GM20431 (cell line): Measurements from ENCODE around the gene C2CD2L.
"Not testable (repeated sequence)": the region's sequence is repeated elsewhere in the genome, so short reads cannot be mapped to it uniquely, and the experiment has no call there.

Experiments used
- in situ Hi-C: fragments of 300-500 bp; cut with MseI, MboI; formaldehyde crosslinking; loops from one replicate; pipeline ENCODE4 v1.15.0; 2020; ENCODE audit warnings: low sequenced_read_pairs; ENCODE audit not compliant: unreplicated experiment

Gene C2CD2L

DNA sequence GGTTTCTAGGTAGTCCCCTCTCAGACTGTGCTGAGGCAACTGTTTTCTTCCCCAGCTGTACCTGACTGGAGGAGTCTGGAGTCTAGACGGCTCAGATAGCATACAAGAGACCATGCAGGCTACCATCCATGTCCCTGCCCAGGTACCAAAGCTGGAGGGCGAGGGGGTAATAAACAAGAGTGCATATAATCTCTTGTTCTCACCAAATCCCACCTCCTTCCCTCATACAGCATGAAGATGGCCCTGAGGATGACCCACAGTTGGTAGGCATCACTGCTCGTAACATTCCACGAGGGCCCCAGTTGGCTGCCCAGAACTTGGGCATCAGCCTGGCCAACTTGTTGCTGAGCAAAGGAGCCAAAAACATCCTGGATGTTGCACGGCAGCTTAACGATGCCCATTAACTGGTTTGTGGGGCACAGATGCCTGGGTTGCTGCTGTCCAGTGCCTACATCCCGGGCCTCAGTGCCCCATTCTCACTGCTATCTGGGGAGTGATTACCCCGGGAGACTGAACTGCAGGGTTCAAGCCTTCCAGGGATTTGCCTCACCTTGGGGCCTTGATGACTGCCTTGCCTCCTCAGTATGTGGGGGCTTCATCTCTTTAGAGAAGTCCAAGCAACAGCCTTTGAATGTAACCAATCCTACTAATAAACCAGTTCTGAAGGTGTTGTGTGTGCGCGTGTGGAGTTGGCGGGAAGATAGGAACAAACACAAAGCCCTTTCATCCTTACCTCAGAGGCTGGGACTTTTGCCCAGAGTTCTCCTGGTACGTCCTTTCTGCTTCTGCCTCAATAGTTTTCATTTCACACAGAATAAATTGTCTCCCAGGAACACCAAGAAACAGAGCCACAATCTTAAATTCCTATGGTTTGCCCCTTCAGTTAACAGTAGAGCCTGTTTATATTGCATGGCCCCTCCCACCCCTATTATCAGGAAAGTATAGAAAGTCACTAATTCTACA lies 14.0 kb upstream of the C2CD2L start:
- in situ Hi-C loops = no loop called here

DNA sequence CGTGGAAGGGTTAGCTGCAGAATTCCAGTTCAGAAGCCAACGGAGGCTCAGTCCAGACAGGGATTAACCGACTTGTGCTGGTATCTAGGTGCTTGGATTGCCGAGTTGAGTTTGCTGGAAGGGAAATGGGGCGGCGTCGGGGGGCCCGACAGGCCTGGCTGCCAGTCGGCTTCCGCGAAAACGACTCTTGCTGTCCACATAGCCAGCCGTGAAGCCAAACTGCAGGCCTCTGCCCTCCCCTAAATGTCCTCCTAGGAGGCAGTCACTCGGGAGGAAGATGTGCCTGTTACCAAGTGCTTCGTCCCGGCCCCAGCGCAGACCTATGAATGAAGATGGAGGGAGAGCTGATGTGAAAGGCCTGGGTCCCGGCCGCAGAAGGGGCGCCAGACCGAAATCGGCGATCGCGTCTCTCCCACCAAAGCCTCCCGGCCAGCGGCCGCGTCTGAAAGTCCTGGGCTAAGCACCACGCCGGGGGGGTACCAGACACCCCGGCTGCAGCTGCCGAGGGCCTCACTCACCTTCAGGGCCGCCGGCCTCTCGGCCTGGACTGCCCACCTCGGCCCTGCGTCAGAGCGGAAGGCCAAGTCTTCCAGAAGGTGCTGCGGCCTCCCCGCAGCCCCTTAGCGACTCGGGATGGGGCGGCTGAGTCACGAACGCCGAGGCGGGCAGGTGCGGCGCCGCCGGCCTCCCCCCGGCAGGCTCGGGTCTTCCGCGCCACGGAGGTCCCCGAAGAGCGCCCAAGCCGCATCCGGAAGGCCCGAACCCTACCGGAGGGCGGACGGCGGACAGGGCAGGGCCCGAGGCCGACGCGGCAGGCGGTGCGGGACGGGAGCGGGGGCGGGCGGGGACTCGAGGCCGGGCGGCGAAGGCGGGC lies 13.0 kb upstream of the C2CD2L start:
- in situ Hi-C loops = no loop called here

DNA sequence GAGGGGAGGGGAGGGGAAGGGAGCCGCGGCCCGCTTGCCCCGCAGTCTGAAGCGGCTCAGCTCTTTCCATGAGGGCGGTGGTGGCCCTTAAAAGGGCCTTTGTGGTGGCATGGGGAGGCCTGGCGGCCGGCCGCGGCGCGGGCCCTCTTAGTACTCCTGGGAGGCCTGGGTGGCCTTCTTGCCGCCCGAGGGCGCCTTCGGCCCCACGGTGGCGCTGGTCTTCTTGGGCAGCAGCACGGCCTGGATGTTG lies 12.4 kb upstream of the C2CD2L start:
- in situ Hi-C loops = no loop called here

DNA sequence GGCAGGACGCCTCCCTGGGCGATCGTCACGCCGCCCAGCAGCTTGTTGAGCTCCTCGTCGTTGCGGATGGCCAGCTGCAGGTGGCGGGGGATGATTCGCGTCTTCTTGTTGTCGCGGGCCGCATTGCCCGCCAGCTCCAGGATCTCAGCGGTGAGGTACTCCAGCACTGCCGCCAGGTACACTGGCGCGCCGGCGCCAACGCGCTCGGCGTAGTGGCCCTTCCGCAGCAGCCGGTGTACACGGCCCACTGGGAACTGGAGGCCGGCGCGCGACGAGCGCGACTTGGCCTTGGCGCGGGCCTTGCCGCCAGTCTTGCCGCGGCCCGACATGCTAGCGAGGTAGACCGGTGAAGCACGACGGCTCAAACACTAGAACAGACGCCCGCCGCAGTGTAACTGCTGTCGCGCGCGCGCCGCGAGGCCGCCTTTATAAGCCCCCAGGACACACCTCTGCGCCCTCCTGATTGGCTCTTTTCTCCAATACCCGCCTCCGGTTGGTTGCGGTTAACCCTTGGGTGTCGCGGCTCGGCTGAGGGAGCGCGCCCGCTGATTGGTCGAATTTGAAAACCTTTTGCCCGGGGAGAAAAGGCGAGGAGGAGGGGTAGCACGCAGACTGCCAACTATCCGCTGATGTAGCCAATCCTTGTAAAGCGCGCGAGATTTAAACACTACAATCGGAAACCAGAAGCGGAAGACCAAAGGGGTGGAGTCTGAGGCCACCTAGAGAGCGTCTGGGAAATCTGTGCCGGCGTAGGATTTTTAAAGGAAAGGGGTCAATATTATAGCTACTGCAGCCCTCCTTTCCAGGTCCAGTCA lies 11.9 kb upstream of the C2CD2L start:
- in situ Hi-C loops = no loop called here

DNA sequence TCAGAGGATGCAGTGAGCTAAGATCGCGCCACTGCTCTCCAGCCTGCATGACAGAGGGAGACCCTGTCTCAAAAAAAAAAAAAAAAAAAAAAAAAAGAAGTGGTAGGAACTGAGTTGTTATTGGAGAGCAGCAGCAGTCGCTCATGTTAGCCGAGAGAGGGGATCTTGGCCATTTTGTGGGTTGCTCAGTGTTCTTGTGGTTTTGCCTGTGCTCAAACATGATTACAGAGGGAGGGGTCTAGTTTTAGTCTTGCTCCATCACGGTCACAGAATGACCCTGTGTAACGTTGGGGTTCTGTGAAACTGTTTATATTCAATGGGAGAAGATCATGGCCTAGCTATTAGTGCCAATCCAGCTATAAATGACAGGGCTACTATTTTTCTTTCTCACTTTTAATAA lies 7.4 kb upstream of the C2CD2L start:
- in situ Hi-C loops = no loop called here

DNA sequence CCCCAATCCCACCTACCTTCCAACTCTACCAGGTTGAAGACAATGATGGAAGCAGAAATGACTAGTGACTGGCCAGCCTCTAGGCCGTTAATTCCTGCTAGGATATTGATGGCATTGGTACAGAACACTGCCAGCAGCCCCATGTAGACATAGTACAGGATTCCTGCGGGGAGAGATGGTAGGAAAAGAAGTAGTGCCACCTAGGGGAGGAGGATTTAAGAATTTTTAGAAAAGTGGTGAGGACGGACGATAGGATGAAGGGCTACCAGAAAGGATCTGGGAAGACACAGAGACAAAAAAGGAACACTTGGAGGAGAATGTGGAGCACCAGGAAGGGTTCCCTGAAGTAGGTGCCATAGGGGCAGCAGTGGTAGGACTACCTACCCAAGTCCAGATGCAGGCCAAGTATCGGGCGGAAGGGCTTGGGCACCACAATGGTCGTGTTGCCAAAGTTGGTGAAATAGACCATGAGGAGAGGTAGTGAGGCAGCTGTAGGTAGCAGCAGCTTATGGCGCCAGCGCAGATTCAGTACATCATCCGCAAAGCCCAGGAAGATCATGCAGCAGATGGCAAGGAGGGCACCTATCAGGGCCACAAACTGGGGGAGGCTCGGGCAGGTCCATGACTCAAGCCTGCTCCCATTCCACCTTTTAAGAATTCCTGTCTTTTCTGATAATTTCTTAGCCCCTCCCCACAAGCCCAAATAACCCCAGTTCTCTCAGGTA lies 6.7 kb upstream of the C2CD2L start:
- in situ Hi-C loops = no loop called here

DNA sequence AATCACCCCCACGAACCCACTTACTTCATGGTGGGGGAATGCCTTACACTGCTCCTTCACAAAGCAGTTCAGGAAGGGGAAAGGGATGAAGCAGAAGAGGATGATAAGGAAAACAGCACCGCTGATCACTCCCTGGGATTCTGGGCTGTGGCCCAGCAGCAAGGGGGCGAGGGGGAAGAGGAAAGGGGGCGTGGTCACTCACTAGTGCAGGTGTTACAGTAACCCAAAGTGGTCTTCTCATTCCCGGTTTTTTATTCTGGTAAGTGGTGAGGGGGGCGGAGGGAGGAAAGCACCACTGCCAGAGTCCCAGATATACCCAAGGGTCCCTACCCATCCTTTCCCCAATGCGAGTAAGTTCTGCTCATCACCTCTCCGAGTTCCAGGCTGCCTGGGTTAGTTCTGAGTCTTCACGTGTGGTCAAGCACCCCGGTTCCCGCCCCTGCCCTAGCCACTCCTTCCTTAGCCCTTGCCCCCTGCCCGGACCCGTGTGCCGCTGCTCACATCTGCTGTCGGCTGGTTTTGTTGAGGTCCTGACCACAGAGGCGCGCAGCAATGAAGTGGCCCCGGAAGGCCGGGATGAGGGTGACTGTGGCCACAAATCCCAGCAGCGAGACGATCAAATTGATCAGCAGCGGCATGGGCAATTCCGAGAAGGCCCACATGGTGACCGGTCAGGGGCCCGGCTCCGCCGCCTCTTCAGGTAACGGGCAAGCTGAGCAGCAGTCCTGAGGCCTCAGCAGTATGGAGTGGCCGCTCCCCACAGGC lies 6.0 kb upstream of the C2CD2L start:
- in situ Hi-C loops = no loop called here

DNA sequence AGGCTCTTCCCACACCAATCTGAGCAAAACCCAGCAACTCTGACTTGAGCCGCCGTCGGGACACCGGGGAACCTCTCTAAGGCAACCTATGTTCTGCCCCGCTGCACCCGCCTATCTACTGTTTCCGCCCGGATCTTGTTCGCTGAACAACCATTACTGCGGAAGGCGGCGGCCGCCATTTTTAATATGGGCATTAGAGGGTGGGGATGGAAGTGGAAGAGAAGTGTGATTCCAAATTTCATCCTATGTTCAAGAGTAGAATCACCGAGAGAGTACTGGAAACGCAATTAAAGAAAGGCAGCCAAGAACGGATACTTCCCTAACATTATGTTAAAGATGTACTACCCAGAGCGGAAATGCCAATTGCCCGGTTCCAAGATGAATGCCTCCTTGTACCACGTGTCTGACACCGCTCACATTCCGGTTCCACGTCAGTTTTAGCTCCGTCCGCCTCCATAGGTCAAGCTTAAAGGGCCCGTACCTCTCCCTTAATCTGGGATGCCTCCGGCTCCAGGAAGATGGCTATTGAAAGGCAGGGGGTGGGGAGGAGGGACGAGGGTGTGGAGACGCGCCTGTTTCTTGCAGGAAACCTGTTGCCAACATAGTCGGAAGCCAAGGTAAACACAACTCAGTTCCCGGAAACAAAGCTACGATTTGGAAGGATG lies 5.3 kb upstream of the C2CD2L start, which contains the start of gene DPAGT1:
TSS of gene DPAGT1 (minus strand) at position 95 of the 665 bp plus-strand sequence. CDS start 198 bp downstream, outside the sequence.
- in situ Hi-C loops = no loop called here

DNA sequence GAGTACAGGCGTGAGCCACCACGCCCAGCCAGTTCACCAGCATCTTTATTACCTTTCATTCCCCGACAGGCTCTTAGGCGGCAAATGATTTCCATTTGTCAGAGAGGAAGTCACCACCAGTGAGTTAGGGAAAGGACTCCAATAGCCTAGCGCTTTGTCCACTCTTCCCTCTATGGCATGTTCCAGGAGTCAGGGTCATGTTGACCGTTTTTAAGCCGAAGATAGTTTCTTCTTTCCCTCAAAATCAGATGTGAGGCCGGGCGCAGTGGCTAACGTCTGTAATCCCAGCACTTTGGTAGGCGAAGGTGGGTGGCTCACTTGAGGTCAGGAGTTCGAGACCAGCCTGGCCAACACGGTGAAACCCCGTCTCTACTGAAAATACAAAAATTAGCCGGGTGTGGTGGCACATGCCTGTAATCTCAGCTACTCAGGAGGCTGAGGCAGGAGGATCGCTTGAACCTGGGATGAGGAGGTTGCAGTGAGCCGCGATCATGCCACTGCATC lies 3.9 kb upstream of the C2CD2L start:
- in situ Hi-C loops = not testable (repeated sequence)

DNA sequence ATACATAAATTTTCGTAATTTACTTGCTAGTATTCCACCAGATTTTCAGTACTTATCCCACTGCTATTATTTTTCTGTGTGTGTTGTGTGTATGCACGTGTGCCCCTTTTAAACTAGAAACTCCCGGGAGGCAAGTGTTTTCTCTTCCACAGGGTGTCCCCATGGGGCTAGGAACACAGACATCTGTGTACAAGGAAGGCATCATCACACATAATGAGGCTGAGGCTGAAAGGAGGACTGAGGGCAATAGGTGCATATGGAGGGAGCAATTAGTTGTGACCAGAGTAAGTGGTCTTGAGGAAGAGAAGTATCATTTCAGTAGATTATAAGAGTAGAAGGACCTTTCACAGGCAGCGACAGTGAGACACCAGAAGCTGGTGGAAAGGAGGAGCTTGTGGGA lies 3.4 kb upstream of the C2CD2L start:
- in situ Hi-C loops = no loop called here

DNA sequence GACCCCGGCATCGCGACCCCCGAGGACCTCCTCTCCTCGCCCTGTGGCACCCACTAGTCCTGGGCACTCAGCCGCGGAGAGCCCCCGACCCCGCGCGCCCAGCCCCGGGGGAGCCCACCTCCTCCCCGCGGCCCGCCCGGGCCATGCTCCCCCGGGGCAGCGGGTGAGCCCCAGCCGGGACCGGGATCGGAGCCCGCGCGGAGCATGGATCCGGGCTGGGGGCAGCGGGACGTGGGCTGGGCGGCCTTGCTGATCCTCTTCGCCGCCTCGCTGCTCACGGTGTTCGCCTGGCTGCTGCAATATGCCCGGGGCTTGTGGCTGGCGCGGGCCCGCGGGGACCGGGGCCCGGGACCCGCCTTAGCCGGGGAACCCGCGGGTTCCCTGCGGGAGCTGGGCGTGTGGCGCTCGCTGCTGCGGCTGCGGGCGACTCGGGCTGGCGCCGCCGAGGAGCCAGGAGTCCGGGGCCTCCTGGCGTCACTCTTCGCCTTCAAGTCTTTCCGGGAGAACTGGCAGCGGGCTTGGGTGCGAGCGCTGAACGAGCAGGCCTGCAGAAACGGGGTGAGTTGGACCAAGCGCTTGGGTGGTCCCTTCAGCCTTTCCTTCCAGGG lies 498 bp downstream of the C2CD2L start:
- in situ Hi-C loops = no loop called here

DNA sequence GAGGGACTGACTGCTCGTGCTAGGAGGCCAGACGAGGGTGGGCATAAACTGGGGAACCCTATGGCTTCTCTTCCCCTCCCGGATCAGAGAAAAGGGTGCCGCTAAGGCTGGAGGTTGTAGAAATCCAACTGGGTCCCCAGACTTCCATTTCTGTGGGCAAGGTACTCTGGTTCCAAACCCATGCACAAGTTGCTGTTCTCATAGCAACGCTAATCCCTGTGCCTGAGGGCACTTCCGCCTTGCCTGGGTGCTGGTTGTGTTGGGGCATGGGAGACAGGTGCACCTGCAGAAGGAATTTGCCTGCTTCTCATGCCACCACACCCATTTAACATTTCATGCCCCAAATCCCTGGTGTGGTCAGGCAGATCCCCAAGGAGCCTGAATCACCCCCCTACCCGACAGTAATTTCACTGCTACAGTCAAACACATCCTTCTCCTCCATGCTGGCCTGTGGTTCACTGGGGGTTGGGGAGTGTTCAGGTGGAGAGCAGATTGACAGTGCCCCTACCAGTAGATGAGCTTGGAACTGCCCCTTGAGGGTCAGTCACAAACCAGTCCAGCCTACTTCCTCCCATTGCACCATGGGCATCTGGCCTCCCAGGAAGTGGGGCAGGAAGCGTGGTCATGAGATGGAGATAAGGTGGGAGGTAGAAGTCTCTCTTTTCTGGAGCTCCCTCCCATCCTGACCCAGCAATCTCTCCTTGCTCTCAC lies 1.2 kb downstream of the C2CD2L start:
- in situ Hi-C loops = no loop called here

DNA sequence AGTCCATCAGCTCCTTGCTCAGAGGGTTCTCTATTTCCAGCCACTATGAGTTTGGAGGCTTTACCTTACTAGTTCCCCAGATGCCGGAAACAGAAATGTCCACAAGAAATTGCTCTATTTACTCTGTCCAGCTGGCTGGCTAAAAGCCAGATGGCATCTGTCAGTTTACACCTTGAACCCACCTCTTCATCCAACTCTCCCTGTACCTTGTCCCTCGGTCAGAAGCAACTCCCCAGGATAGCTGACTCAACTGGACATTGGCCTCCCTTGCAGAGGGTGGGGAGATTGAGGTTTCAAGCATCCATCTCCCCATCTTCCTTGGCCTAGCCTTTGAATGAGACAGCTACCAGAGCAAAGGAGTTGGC lies 1.7 kb downstream of the C2CD2L start:
- in situ Hi-C loops = no loop called here

DNA sequence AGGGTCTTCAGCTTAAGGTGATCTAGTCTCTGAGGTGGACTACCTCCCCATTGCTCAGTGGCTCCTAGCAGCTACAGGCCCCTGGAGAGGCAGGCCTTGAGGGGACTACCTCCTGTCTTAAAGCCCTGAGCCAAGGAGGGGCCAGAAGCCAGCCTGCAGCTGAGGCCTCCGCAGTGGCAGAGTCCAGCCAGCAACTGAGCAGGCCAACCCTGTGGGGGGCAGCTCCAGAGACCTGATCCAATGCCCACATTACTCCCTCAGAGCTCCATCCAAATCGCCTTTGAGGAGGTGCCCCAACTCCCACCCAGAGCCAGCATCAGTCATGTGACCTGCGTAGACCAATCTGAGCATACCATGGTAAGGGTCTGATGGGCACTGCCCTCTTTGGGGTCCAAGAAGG lies 2.7 kb downstream of the C2CD2L start:
- in situ Hi-C loops = no loop called here

DNA sequence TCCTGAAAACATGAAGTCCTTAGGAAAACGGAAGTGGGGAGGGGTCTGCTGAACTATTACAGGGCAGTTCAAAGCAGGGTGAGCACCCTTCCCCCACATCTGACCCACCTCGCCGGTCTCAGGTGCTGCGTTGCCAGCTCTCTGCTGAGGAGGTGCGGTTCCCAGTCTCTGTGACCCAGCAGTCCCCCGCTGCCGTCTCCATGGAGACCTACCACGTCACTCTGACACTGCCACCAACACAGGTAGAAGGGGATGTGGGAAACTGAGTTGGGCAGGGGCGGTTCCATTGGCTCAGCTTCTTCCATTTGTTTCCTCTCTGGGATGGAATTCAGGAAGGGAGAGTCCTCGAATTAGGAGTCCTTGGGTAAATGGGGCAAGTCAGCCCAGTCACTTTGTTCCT lies 3.3 kb downstream of the C2CD2L start:
- in situ Hi-C loops = no loop called here

DNA sequence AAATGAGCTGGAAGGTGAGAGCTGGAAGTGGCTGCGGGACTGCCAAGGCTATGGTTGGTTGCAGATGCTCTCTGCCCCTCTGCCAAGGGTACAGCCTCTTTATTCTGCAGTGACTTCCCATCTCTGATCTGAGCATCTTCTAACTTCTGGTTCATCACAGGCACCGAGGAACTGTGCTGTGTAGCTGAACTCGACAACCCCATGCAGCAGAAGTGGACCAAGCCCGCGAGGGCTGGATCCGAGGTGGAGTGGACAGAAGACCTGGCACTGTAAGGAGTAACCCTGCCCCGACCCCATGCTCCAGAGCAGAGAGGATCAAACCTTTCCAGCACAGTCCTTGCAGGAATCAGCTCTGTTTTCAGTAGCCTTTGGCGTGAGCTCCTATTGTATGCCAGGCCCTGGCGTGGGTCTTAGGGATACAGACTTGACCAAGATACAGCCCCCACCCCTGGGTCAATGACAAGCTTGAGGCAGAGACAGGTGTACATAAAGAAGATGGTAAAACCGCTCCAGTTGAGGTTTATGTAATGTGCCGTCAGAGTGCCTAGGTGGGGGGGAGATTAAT lies 4.3 kb downstream of the C2CD2L start:
- in situ Hi-C loops = no loop called here
